HEK293 (cell line): ENCODE results near the gene ATOH8.

Experiments
- CTCF ChIA-PET: fragments of 350-600 bp; formaldehyde crosslinking; extraction: SDS; loops from one replicate; lab custom pipeline; 2021; ENCODE audit warnings: antibody characterized with exemption; lab: Yijun Ruan, JAX
- POLR2A ChIA-PET: fragments of 300-600 bp; formaldehyde crosslinking; extraction: SDS; loops from one replicate; lab custom pipeline; 2020; ENCODE audit warnings: antibody characterized with exemption, inconsistent platforms; lab: Yijun Ruan, JAX
- H3K27ac ChIP-seq: fragments of 200-500 bp; sonication (Bioruptor generic); 2 replicates; pipeline ENCODE4 v1.5.1; 2014; ENCODE audit warnings: low read depth, low read length, control low read depth, inconsistent platforms; ENCODE audit errors: extremely low read depth
- H3K36me3 ChIP-seq, 2 experiments: fragments of 200-500 bp in 1 of 2; sonication (Bioruptor generic) in 1 of 2; 1 replicate in 1 of 2; 2 replicates in 1 of 2; pipeline ENCODE4 v1.5.1; 2014 to 2017; ENCODE audit warnings: inconsistent platforms in 2 of 2, low read length in 2 of 2; ENCODE audit not compliant: control insufficient read depth in 2 of 2, insufficient read depth in 1 of 2
- H3K4me1 ChIP-seq: fragments of 200-500 bp; sonication (Bioruptor generic); 2 replicates; pipeline ENCODE4 v1.5.1; 2014; ENCODE audit warnings: mild to moderate bottlenecking, low read length, inconsistent platforms; ENCODE audit not compliant: control insufficient read depth, insufficient read depth
- H3K4me3 ChIP-seq: 2 replicates; pipeline ENCODE4 v1.5.1; 2011; ENCODE audit warnings: low read depth, mild to moderate bottlenecking, control low read depth, low read length, moderate library complexity
- H3K9me3 ChIP-seq: fragments of 200-500 bp; sonication (Bioruptor generic); 2 replicates; pipeline ENCODE4 v1.5.1; 2014; ENCODE audit warnings: low read depth, low read length, inconsistent platforms; ENCODE audit not compliant: control insufficient read depth, insufficient read depth
- GLIS1 ChIP-seq: fragments of 450-650 bp; formaldehyde crosslinking; IDR thresholded peaks from 2 replicates; pipeline ENCODE4 v1.5.1; 2016; ENCODE audit warnings: missing biosample characterization, missing genetic modification characterization
- KLF17 ChIP-seq: fragments of 450-650 bp; formaldehyde crosslinking; IDR thresholded peaks from 2 replicates; pipeline ENCODE4 v1.5.1; 2016; ENCODE audit warnings: missing biosample characterization, missing genetic modification characterization
- YY1 ChIP-seq: fragments of 450-650 bp; formaldehyde crosslinking; IDR thresholded peaks from 2 replicates; pipeline ENCODE4 v1.5.1; 2018; ENCODE audit warnings: missing biosample characterization, missing genetic modification characterization
- ZNF146 ChIP-seq: fragments of 450-650 bp; formaldehyde crosslinking; IDR thresholded peaks from 2 replicates; pipeline ENCODE4 v1.5.1; 2016; ENCODE audit warnings: missing biosample characterization, missing genetic modification characterization
- ZNF19 ChIP-seq: fragments of 450-650 bp; formaldehyde crosslinking; IDR thresholded peaks from 2 replicates; pipeline ENCODE4; 2016; ENCODE audit warnings: missing biosample characterization, missing genetic modification characterization, low read depth
- ZNF211 ChIP-seq: fragments of 450-650 bp; formaldehyde crosslinking; IDR thresholded peaks from 2 replicates; pipeline ENCODE4 v1.5.1; 2016; ENCODE audit warnings: low read depth, missing biosample characterization, missing genetic modification characterization
- ZNF214 ChIP-seq: fragments of 450-650 bp; formaldehyde crosslinking; IDR thresholded peaks from 2 replicates; pipeline ENCODE4 v1.5.1; 2017; ENCODE audit warnings: missing biosample characterization, mild to moderate bottlenecking, missing genetic modification characterization, borderline replicate concordance
- ZNF398 ChIP-seq: fragments of 450-650 bp; formaldehyde crosslinking; IDR thresholded peaks from 2 replicates; pipeline ENCODE4 v1.5.1; 2017; ENCODE audit warnings: missing biosample characterization, missing genetic modification characterization
- ZNF518A ChIP-seq: fragments of 450-650 bp; formaldehyde crosslinking; conservative IDR thresholded peaks from 2 replicates; pipeline ENCODE4 v1.5.1; 2016; ENCODE audit warnings: low read depth, missing biosample characterization, missing genetic modification characterization
- ZNF521 ChIP-seq: fragments of 450-650 bp; formaldehyde crosslinking; IDR thresholded peaks from 2 replicates; pipeline ENCODE4 v1.5.1; 2017; ENCODE audit warnings: missing biosample characterization, mild to moderate bottlenecking, missing genetic modification characterization
- ZNF530 ChIP-seq: fragments of 450-650 bp; formaldehyde crosslinking; IDR thresholded peaks from 2 replicates; pipeline ENCODE4 v1.5.1; 2016; ENCODE audit warnings: low read depth, missing biosample characterization, missing genetic modification characterization
- ZNF645 ChIP-seq: fragments of 450-650 bp; formaldehyde crosslinking; IDR thresholded peaks from 2 replicates; pipeline ENCODE4; 2016; ENCODE audit warnings: missing biosample characterization, missing genetic modification characterization
- ZNF830 ChIP-seq: fragments of 450-650 bp; IDR thresholded peaks from 2 replicates; pipeline ENCODE4 v1.5.0; 2018; ENCODE audit warnings: missing biosample characterization, missing genetic modification characterization, low read depth, mild to moderate bottlenecking, moderate library complexity
- ZNF837 ChIP-seq: fragments of 450-650 bp; formaldehyde crosslinking; IDR thresholded peaks from 2 replicates; pipeline ENCODE4 v1.5.1; 2016; ENCODE audit warnings: missing biosample characterization, missing genetic modification characterization
- ZSCAN23 ChIP-seq: fragments of 450-650 bp; formaldehyde crosslinking; IDR thresholded peaks from 2 replicates; pipeline ENCODE4 v1.5.1; 2016; ENCODE audit warnings: missing biosample characterization, missing genetic modification characterization
- TF ChIP-seq, protein P1 (sequence below): fragments of 450-650 bp; formaldehyde crosslinking; IDR thresholded peaks from 2 replicates; pipeline ENCODE4 v1.5.1; 2016; ENCODE audit warnings: missing biosample characterization, missing genetic modification characterization
- TF ChIP-seq, protein P2 (sequence below): fragments of 450-650 bp; formaldehyde crosslinking; IDR thresholded peaks from 2 replicates; pipeline ENCODE4 v1.5.1; 2016; ENCODE audit warnings: missing biosample characterization, missing genetic modification characterization, borderline replicate concordance

Gene ATOH8

DNA sequence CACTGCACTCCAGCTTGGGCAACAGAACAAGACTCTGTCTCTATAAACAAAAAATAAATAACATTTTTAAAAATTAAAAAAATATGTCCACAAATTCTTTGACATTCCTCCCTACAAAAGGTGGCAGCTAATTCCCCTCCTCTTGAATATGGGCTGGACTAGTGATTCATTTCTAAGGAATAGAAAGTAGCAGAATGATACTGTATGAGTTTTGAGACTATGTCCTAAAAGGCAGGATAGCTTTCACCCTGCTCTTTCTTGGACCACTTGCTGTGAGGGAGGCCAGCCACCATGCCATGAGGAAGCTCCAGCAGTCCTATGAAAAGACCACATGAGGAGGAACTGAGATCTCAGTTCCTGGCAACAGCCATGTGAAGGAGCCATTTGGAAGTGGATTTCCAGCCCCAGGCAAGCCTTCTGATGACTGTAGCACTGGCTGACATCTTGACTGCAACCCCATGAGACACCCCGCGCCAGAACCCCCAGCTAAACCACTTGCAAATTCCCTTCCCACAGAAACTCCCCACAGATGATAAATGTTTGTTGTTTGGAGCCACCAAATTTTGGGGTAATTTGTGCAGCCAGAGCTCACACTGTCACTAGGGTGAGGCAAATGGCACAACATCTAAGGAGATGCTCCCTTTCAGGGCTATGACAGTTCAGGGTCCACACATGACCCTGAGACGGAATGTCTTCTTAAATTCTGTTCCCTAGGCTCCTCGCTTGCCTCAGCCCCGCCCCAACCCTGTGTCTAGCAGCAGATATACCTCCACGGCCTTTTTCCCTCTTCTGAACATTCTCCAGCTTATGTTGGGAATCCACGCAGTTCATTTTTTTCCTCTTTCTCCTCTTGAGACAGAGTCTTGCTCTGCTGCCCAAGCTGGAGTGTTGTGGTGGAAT, 17.1 kb upstream of the ATOH8 start (continued):
- no peak for TF ChIP-seq ZNF521 (tag by site-specific recombination)

DNA sequence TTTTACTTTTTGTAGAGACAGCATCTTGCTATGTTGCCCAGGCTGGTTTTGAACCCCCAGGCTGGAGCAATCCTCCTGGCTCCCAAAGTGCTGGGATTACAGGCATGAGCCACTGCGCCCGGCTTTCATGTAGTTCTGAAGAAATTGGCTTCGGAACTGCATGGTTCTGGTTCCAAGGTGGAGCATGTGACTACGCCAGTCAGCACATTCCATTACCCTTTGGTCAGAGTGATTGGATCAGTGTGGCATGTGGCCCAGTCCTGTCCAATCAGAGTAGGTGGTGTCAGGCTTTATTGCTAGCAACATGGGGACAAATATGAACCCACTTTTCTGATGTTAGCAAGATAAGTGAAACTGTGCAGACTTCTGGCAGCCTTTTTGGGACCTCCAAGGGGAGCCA, 16.3 kb upstream of the ATOH8 start:
- Histone ChIP-seq H3K27ac (no peak overlapping the region), H3K36me3 (no peaks in the 10 kb centered on the region), H3K9me3 (no peaks in the 10 kb centered on the region), H3K4me1 (peaks cover 4% of the 10 kb centered on the region), H3K4me3 (no peak overlapping the region)
- no peak for TF ChIP-seq ZSCAN23 (tag by site-specific recombination)
- TF ChIP-seq, protein P1, sequence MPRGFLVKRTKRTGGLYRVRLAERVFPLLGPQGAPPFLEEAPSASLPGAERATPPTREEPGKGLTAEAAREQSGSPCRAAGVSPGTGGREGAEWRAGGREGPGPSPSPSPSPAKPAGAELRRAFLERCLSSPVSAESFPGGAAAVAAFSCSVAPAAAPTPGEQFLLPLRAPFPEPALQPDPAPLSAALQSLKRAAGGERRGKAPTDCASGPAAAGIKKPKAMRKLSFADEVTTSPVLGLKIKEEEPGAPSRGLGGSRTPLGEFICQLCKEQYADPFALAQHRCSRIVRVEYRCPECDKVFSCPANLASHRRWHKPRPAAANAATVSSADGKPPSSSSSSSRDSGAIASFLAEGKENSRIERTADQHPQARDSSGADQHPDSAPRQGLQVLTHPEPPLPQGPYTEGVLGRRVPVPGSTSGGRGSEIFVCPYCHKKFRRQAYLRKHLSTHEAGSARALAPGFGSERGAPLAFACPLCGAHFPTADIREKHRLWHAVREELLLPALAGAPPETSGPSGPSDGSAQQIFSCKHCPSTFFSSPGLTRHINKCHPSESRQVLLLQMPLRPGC, result no peak
- TF ChIP-seq KLF17 (tag by site-specific recombination), result no peak
- TF ChIP-seq YY1 (tag by site-specific recombination), result no peak
- TF ChIP-seq ZNF211, result no peak
- no peak for TF ChIP-seq ZNF645
- TF ChIP-seq ZNF830, result no peak
- no peak for TF ChIP-seq ZNF530 (tag by site-specific recombination)
- TF ChIP-seq, protein P2, sequence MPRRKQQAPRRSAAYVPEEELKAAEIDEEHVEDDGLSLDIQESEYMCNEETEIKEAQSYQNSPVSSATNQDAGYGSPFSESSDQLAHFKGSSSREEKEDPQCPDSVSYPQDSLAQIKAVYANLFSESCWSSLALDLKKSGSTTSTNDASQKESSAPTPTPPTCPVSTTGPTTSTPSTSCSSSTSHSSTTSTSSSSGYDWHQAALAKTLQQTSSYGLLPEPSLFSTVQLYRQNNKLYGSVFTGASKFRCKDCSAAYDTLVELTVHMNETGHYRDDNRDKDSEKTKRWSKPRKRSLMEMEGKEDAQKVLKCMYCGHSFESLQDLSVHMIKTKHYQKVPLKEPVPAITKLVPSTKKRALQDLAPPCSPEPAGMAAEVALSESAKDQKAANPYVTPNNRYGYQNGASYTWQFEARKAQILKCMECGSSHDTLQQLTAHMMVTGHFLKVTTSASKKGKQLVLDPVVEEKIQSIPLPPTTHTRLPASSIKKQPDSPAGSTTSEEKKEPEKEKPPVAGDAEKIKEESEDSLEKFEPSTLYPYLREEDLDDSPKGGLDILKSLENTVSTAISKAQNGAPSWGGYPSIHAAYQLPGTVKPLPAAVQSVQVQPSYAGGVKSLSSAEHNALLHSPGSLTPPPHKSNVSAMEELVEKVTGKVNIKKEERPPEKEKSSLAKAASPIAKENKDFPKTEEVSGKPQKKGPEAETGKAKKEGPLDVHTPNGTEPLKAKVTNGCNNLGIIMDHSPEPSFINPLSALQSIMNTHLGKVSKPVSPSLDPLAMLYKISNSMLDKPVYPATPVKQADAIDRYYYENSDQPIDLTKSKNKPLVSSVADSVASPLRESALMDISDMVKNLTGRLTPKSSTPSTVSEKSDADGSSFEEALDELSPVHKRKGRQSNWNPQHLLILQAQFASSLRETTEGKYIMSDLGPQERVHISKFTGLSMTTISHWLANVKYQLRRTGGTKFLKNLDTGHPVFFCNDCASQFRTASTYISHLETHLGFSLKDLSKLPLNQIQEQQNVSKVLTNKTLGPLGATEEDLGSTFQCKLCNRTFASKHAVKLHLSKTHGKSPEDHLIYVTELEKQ, result no peak
- no peak for TF ChIP-seq ZNF214
- no peak for TF ChIP-seq ZNF146 (tag by site-specific recombination)
- TF ChIP-seq ZNF19, result no peak
- TF ChIP-seq GLIS1 (tag by site-specific recombination), result no peak
- TF ChIP-seq ZNF837 (tag by site-specific recombination), result no peak
- no peak for TF ChIP-seq ZNF398 (tag by site-specific recombination)
- TF ChIP-seq ZNF518A (tag by site-specific recombination), result no peak
- CTCF ChIA-PET, result interaction anchor here (0.8 to 1.6 kb wide), 5 partner anchors 9 to 77 kb away, joined by 3 to 9 read pairs (median 4); no protein-coding TSS in a partner anchor
- POLR2A ChIA-PET, result no interaction called here
